ACC112 (cell line): Measurements from ENCODE around the gene NMU.
"Not testable (repeated sequence)": the region's sequence is repeated elsewhere in the genome, so short reads cannot be mapped to it uniquely, and the experiment has no call there.

ENCODE experiments used
- H2AFZ ChIP-seq: fragments of 200-600 bp; sonication (generic); one replicate; pipeline ENCODE4 v1.6.0; 2017; ENCODE audit warnings: antibody characterized with exemption, low read length; ENCODE audit not compliant: unreplicated experiment
- H3K27ac ChIP-seq: fragments of 200-600 bp; sonication (generic); 2 replicates; pipeline ENCODE4 v1.5.1; 2014; ENCODE audit warnings: low read depth, mild to moderate bottlenecking, antibody characterized with exemption, low read length, moderate library complexity
- H3K27me3 ChIP-seq: fragments of 200-600 bp; sonication (generic); 2 replicates; pipeline ENCODE4 v1.6.1; 2014; ENCODE audit warnings: mild to moderate bottlenecking, antibody characterized with exemption, low read length, moderate library complexity, mixed read lengths; ENCODE audit not compliant: insufficient read depth
- H3K36me3 ChIP-seq: fragments of 200-600 bp; sonication (generic); 2 replicates; pipeline ENCODE4 v1.6.1; 2016; ENCODE audit warnings: mild to moderate bottlenecking, antibody characterized with exemption, low read length, moderate library complexity, mixed read lengths; ENCODE audit not compliant: insufficient read depth
- H3K4me1 ChIP-seq: fragments of 200-600 bp; sonication (generic); one replicate; pipeline ENCODE4 v1.6.1; 2016; ENCODE audit warnings: low read length, mixed read lengths; ENCODE audit not compliant: insufficient read depth, unreplicated experiment, control insufficient read depth
- H3K4me3 ChIP-seq: fragments of 200-600 bp; sonication (generic); 2 replicates; pipeline ENCODE4 v1.5.1; 2014; ENCODE audit warnings: mild to moderate bottlenecking, low read depth, low read length
- H3K79me2 ChIP-seq: fragments of 200-600 bp; sonication (generic); one replicate; pipeline ENCODE4 v1.6.0; 2016; ENCODE audit warnings: low read length; ENCODE audit not compliant: control insufficient read depth, unreplicated experiment, insufficient read depth

NMU gene

GRCh38 chr4:55624063-55624462 lies 12.0 kb downstream of the NMU start:
- H3K79me2 ChIP-seq, H3K36me3 ChIP-seq, H3K27ac ChIP-seq, H2AFZ ChIP-seq, H3K4me1 ChIP-seq, H3K27me3 ChIP-seq, H3K4me3 ChIP-seq: not testable (repeated sequence)

- H2AFZ ChIP-seq: no peak overlapping the region
- H3K27me3 ChIP-seq: no peaks in the 10 kb centered on the region
- no peaks in the 10 kb centered on the region for H3K79me2 ChIP-seq
- no peak overlapping the region for H3K4me3 ChIP-seq
- no peak overlapping the region for H3K27ac ChIP-seq
- no peaks in the 10 kb centered on the region for H3K4me1 ChIP-seq
- H3K36me3 ChIP-seq: no peaks in the 10 kb centered on the region
Observed at GRCh38 chr4:55618546-55619143, 17.5 kb downstream of the NMU start.

- H3K27ac ChIP-seq: no peak overlapping the region
- no peak overlapping the region for H3K4me3 ChIP-seq
- H3K4me1 ChIP-seq: no peaks in the 10 kb centered on the region
- no peak overlapping the region for H2AFZ ChIP-seq
- no peaks in the 10 kb centered on the region for H3K36me3 ChIP-seq
- no peaks in the 10 kb centered on the region for H3K27me3 ChIP-seq
- no peaks in the 10 kb centered on the region for H3K79me2 ChIP-seq
Observed at GRCh38 chr4:55617587-55618197, 18.4 kb downstream of the NMU start.

GRCh38 chr4:55615008-55615407 lies 21.1 kb downstream of the NMU start:
- Histone ChIP-seq H3K27ac (no peak overlapping the region), H3K27me3 (no peaks in the 10 kb centered on the region), H3K4me3 (no peak overlapping the region), H2AFZ (no peak overlapping the region), H3K36me3 (no peaks in the 10 kb centered on the region), H3K79me2 (no peaks in the 10 kb centered on the region), H3K4me1 (peaks cover 8% of the 10 kb centered on the region)

GRCh38 chr4:55613621-55614020 lies 22.5 kb downstream of the NMU start:
- H3K27me3 ChIP-seq: no peaks in the 10 kb centered on the region

GRCh38 chr4:55612341-55612740 lies 23.8 kb downstream of the NMU start:
- H3K36me3 ChIP-seq: no peaks in the 10 kb centered on the region
- H3K79me2 ChIP-seq: no peaks in the 10 kb centered on the region
- H3K27me3 ChIP-seq: no peaks in the 10 kb centered on the region

More at GRCh38 chr4:55613621-55614020, 22.5 kb downstream of the NMU start:
- H3K36me3 ChIP-seq: no peaks in the 10 kb centered on the region
- H2AFZ ChIP-seq: no peak overlapping the region
- no peak overlapping the region for H3K4me3 ChIP-seq
- H3K27ac ChIP-seq: no peak overlapping the region
- H3K4me1 ChIP-seq: peaks cover 19% of the 10 kb centered on the region
- no peaks in the 10 kb centered on the region for H3K79me2 ChIP-seq

GRCh38 chr4:55611358-55612059 lies 24.6 kb downstream of the NMU start:
- Histone ChIP-seq H2AFZ (no peak overlapping the region), H3K27me3 (no peaks in the 10 kb centered on the region), H3K27ac (no peak overlapping the region), H3K4me3 (no peak overlapping the region), H3K4me1 (peaks cover 23% of the 10 kb centered on the region), H3K79me2 (no peaks in the 10 kb centered on the region), H3K36me3 (no peaks in the 10 kb centered on the region)

More at GRCh38 chr4:55612341-55612740, 23.8 kb downstream of the NMU start:
- Histone ChIP-seq H3K27ac (no peak overlapping the region), H3K4me1 (peaks cover 23% of the 10 kb centered on the region), H2AFZ (no peak overlapping the region), H3K4me3 (no peak overlapping the region)

GRCh38 chr4:55610381-55610780 lies 25.7 kb downstream of the NMU start:
- Histone ChIP-seq H2AFZ (no peak overlapping the region), H3K27ac (no peak overlapping the region), H3K79me2 (no peaks in the 10 kb centered on the region), H3K4me3 (no peak overlapping the region), H3K4me1 (peaks cover 23% of the 10 kb centered on the region), H3K36me3 (no peaks in the 10 kb centered on the region), H3K27me3 (no peaks in the 10 kb centered on the region)

GRCh38 chr4:55609393-55609866 lies 26.7 kb downstream of the NMU start:
- Histone ChIP-seq H3K4me3 (no peak overlapping the region), H3K27me3 (no peaks in the 10 kb centered on the region), H3K4me1 (peaks cover 23% of the 10 kb centered on the region), H2AFZ (no peak overlapping the region), H3K79me2 (no peaks in the 10 kb centered on the region), H3K27ac (no peak overlapping the region), H3K36me3 (no peaks in the 10 kb centered on the region)

GRCh38 chr4:55608591-55608990 lies 27.5 kb downstream of the NMU start:
- Histone ChIP-seq H3K79me2 (no peaks in the 10 kb centered on the region), H2AFZ (no peak overlapping the region), H3K27me3 (no peaks in the 10 kb centered on the region), H3K27ac (no peak overlapping the region), H3K4me3 (no peak overlapping the region), H3K4me1 (peaks cover 23% of the 10 kb centered on the region), H3K36me3 (no peaks in the 10 kb centered on the region)

- Histone ChIP-seq H3K27ac (no peak overlapping the region), H3K4me1 (peaks cover 16% of the 10 kb centered on the region), H3K4me3 (no peak overlapping the region), H3K27me3 (no peaks in the 10 kb centered on the region), H2AFZ (no peak overlapping the region), H3K79me2 (no peaks in the 10 kb centered on the region), H3K36me3 (no peaks in the 10 kb centered on the region)
Observed at GRCh38 chr4:55604996-55605395, 31.1 kb downstream of the NMU start.
